SK-N-SH (cell line): ENCODE measurements around the gene DACH1.

ENCODE experiments used
- CTCF ChIP-seq: fragments of 200-600 bp; sonication (generic); IDR thresholded peaks from 2 replicates; pipeline ENCODE4 v1.6.1; 2017; ENCODE audit warnings: antibody characterized with exemption, mild to moderate bottlenecking, moderate library complexity
- EP300 ChIP-seq, 2 experiments: IDR thresholded peaks; 2 replicates each; pipeline versions ENCODE4 v1.4.0 to v1.6.1; 2012; ENCODE audit warnings: borderline replicate concordance in 1 of 2, low read depth in 1 of 2, low read length in 1 of 2
- EZH2phosphoT487 ChIP-seq: fragments of 200-600 bp; sonication (generic); IDR thresholded peaks from 2 replicates; pipeline ENCODE4 v1.6.1; 2017; ENCODE audit warnings: low read depth, mixed run types, mild to moderate bottlenecking, antibody characterized with exemption, moderate library complexity, borderline replicate concordance
- MAX ChIP-seq: IDR thresholded peaks from 2 replicates; pipeline ENCODE4 v1.4.0; 2012; ENCODE audit warnings: low read depth
- RAD21 ChIP-seq: IDR thresholded peaks from 2 replicates; pipeline ENCODE4 v1.6.1; 2012; ENCODE audit warnings: mild to moderate bottlenecking, low read length

GRCh38 chr13:71820699-71821098, 46.3 kb downstream of the DACH1 start:
- no peak for TF ChIP-seq EP300 (IDR thresholded peaks at IDR 0.05; ENCODE audit: borderline replicate concordance in 1 of 2, low read depth in 1 of 2, low read length in 1 of 2)
- no peak for TF ChIP-seq CTCF
- no peak for TF ChIP-seq MAX
- TF ChIP-seq EZH2phosphoT487: no peak
- TF ChIP-seq RAD21: no peak
